ENCODE measurements around the gene CHRD. TPM values are rescaled to one million over a fixed set of nuclear protein-coding genes. Genes with fewer than 3 reads are reported as not detected.
"Not testable (repeated sequence)": the region's sequence is repeated elsewhere in the genome, so short reads cannot be mapped to it uniquely, and the experiment has no call there.

Gene CHRD
- total RNA-seq, 1 donor from 2014 or later, result 2.0 TPM

GRCh38 chr3:184409331-184409926 is 29.6 kb downstream of the CHRD start:
- DNase-seq (ENCODE audit: low spot score in 2 of 2) (no peak), FAIRE-seq (no peak)

GRCh38 chr3:184409946-184410500 is 30.2 kb downstream of the CHRD start:
- DNase-seq (ENCODE audit: low spot score in 2 of 2), result no peak

GRCh38 chr3:184414418-184415202 is 34.8 kb downstream of the CHRD start:
- DNase-seq (ENCODE audit: low spot score in 2 of 2), result no peak
- FAIRE-seq, result no peak

More at GRCh38 chr3:184409946-184410500, 30.2 kb downstream of the CHRD start:
- no peak for FAIRE-seq

GRCh38 chr3:184415203-184415490 is 35.3 kb downstream of the CHRD start:
- FAIRE-seq (no peak), DNase-seq (ENCODE audit: low spot score in 2 of 2) (no peak)

GRCh38 chr3:184417619-184418327 is 37.9 kb downstream of the CHRD start:
- DNase-seq (ENCODE audit: low spot score in 2 of 2) (peak; percentile 24 to 62), FAIRE-seq (no peak)

- no peak for DNase-seq (ENCODE audit: low spot score in 2 of 2)
- FAIRE-seq, result no peak
Observed at GRCh38 chr3:184419171-184419570, 39.3 kb downstream of the CHRD start.

GRCh38 chr3:184423561-184423960 is 43.7 kb downstream of the CHRD start:
- FAIRE-seq, result no peak
- no peak for DNase-seq (ENCODE audit: low spot score in 2 of 2)

GRCh38 chr3:184426691-184427141 is 46.9 kb downstream of the CHRD start:
- DNase-seq (ENCODE audit: low spot score in 2 of 2) (no peak), FAIRE-seq (no peak)

GRCh38 chr3:184428561-184429175 is 48.8 kb downstream of the CHRD start:
- FAIRE-seq (no peak), DNase-seq (ENCODE audit: low spot score in 2 of 2) (peak in 1 of 2 donors; percentile 50)

GRCh38 chr3:184429786-184430185 is 49.9 kb downstream of the CHRD start:
- FAIRE-seq, result no peak
- no peak for DNase-seq (ENCODE audit: low spot score in 2 of 2)

- FAIRE-seq, result no peak
- DNase-seq (ENCODE audit: low spot score in 2 of 2), result no peak
Observed at GRCh38 chr3:184430940-184431339, 51.1 kb downstream of the CHRD start.

GRCh38 chr3:184433178-184433577 is 53.3 kb downstream of the CHRD start:
- DNase-seq (ENCODE audit: low spot score in 2 of 2); FAIRE-seq: not testable (repeated sequence)

GRCh38 chr3:184439096-184439495 is 59.2 kb downstream of the CHRD start:
- DNase-seq (ENCODE audit: low spot score in 2 of 2) (no peak), FAIRE-seq (no peak)

Other genes starting within 250 kb of the CHRD start
- gene EIF2B5, start 244.7 kb upstream of the CHRD start, total RNA-seq, result 42.8 TPM
- gene DVL3, start 224.7 kb upstream of the CHRD start, total RNA-seq, result 34.6 TPM
- gene AP2M1, start 205.2 kb upstream of the CHRD start, total RNA-seq, result 344 TPM
- gene ABCF3, start 193.9 kb upstream of the CHRD start, total RNA-seq, result 47.3 TPM
- 0.41 TPM for gene VWA5B2, start 150.5 kb upstream of the CHRD start, total RNA-seq
- 11.0 TPM for gene ALG3, start 131.1 kb upstream of the CHRD start, total RNA-seq
- gene EEF1AKMT4, start 130.4 kb upstream of the CHRD start, total RNA-seq, result 0.82 TPM
- gene CAMK2N2, start 118.5 kb upstream of the CHRD start, total RNA-seq, result 4.5 TPM
- gene ECE2, start 104.0 kb upstream of the CHRD start, total RNA-seq, result 3.7 TPM
- gene PSMD2, start 80.8 kb upstream of the CHRD start, total RNA-seq, result 263 TPM
- 88.0 TPM for gene EIF4G1, start 65.4 kb upstream of the CHRD start, total RNA-seq
- 60.7 TPM for gene FAM131A, start 42.5 kb upstream of the CHRD start, total RNA-seq
- 7.3 TPM for gene CLCN2, start 18.4 kb upstream of the CHRD start, total RNA-seq
- gene POLR2H, start 18.3 kb upstream of the CHRD start, total RNA-seq, result 33.8 TPM
- gene THPO, start 1.8 kb upstream of the CHRD start, total RNA-seq, result 0.41 TPM
- 5.7 TPM for gene EPHB3, start 181.7 kb downstream of the CHRD start, total RNA-seq

Measured in frontal cortex (tissue), 4 donors.